ENCODE data around the gene TEP1.

GRCh38 chr14:20429801-20430669 lies 16.7 kb upstream of the TEP1 start:
- no peak for TF ChIP-seq CTCF (IDR thresholded peaks at IDR 0.05; ENCODE audit: insufficient read depth, low read length, poor library complexity, severe bottlenecking)
- no peak for TF ChIP-seq EZH2phosphoT487 (conservative IDR thresholded peaks at IDR 0.05; ENCODE audit: low read length)

All from SU-DHL-6 (cell line).